Measurements from ENCODE around the gene U2SURP.

DNA sequence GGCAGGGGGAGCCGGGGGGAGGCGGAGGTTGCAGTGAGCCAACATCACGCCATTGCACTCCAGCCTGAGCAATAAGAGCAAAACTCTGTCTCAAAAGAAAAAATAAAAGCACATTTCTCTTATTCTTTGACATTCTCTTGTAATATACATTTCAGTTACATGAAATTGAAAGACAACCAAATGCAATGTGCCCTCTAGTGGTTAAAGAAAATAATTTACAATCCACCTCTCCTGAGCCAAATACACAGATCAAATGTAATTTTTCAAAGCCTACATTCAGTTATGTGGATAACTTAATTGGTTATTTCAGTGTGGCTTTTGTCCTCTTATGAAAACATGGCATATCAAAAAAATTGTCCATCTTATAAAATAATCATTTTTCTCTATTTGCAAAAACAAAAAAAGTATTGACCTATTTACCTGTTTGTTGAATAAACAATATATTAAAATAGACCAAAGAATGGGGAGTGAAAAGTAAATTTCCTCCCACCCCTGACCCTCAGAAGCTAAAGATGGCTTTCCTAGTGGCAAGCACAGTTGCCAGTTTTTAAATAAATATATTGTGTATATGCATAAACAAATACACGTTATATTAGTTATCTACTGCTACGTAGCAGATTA lies 14.2 kb upstream of the U2SURP start:
- TF ChIP-seq, protein P1, sequence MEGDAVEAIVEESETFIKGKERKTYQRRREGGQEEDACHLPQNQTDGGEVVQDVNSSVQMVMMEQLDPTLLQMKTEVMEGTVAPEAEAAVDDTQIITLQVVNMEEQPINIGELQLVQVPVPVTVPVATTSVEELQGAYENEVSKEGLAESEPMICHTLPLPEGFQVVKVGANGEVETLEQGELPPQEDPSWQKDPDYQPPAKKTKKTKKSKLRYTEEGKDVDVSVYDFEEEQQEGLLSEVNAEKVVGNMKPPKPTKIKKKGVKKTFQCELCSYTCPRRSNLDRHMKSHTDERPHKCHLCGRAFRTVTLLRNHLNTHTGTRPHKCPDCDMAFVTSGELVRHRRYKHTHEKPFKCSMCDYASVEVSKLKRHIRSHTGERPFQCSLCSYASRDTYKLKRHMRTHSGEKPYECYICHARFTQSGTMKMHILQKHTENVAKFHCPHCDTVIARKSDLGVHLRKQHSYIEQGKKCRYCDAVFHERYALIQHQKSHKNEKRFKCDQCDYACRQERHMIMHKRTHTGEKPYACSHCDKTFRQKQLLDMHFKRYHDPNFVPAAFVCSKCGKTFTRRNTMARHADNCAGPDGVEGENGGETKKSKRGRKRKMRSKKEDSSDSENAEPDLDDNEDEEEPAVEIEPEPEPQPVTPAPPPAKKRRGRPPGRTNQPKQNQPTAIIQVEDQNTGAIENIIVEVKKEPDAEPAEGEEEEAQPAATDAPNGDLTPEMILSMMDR (IDR thresholded peaks at IDR 0.05) = peak; percentile 30 to 77 (median 69)
- no peak for TF ChIP-seq POLR2A (IDR thresholded peaks at IDR 0.05)

All from Peyer's patch (tissue), 4 donors.